NCI-H82 (cell line): ENCODE data around the gene LDLRAP1.

Source experiments
- DNase-seq: peaks from one replicate; lab custom pipeline; 2025; lab: John Stamatoyannopoulos, UW

LDLRAP1 gene

GRCh38 chr1:25608488-25609178 is 65.2 kb downstream of the LDLRAP1 start:
- peak; percentile 95 for DNase-seq

GRCh38 chr1:25609921-25610320 is 66.5 kb downstream of the LDLRAP1 start:
- DNase-seq = peak; percentile 63

GRCh38 chr1:25610822-25611630 is 67.6 kb downstream of the LDLRAP1 start:
- DNase-seq = peak; percentile 53

- DNase-seq = no peak
Measured at GRCh38 chr1:25611843-25612242, 68.4 kb downstream of the LDLRAP1 start.

- no peak for DNase-seq
Measured at GRCh38 chr1:25612421-25612820, 69.0 kb downstream of the LDLRAP1 start.

GRCh38 chr1:25613091-25613490 is 69.7 kb downstream of the LDLRAP1 start:
- DNase-seq = no peak

- DNase-seq = no peak
Measured at GRCh38 chr1:25614501-25615171, 71.2 kb downstream of the LDLRAP1 start.

- no peak for DNase-seq
Measured at GRCh38 chr1:25615172-25615541, 71.8 kb downstream of the LDLRAP1 start.

GRCh38 chr1:25615563-25616094 is 72.2 kb downstream of the LDLRAP1 start:
- DNase-seq = peak; percentile 53

GRCh38 chr1:25616095-25616986 is 72.9 kb downstream of the LDLRAP1 start, which contains the start of gene MAN1C1:
TSS of gene MAN1C1 (plus strand) at chr1:25616791. CDS start at chr1:25617798, 1,007 bp downstream.
- peak; percentile 95 for DNase-seq

GRCh38 chr1:25616987-25617624 is 73.7 kb downstream of the LDLRAP1 start:
- DNase-seq = peak; percentile 24

GRCh38 chr1:25617625-25618432 is 74.4 kb downstream of the LDLRAP1 start:
- DNase-seq = no peak

GRCh38 chr1:25618433-25618808 is 75.0 kb downstream of the LDLRAP1 start:
- DNase-seq = no peak
